Stimulated activated CD4-positive, alpha-beta T cell treated with anti-CD3 and anti-CD28 coated beads, Interleukin-1b, Interleukin-23, amount 100 ng/mL, for 24 hours (primary cell): Measurements from ENCODE around the gene HMCN1.
"Not testable (repeated sequence)": the region's sequence is repeated elsewhere in the genome, so short reads cannot be mapped to it uniquely, and the experiment has no call there.

Experiments
- DNase-seq, 4 experiments: peaks; one replicate each; pipeline ENCODE4 v3.0.0-alpha.2; 2020; ENCODE audit warnings: low read depth in 4 of 4, low spot score in 1 of 4

The HMCN1 gene

GRCh38 chr1:186125511-186125910, 391.3 kb downstream of the HMCN1 start:
- DNase-seq = no peak

GRCh38 chr1:186129758-186130157, 395.6 kb downstream of the HMCN1 start:
- no peak for DNase-seq

- DNase-seq = no peak
Measured at GRCh38 chr1:186139115-186139514, 404.9 kb downstream of the HMCN1 start.

- DNase-seq = no peak
Measured at GRCh38 chr1:186139701-186140100, 405.5 kb downstream of the HMCN1 start.

GRCh38 chr1:186142159-186142558, 408.0 kb downstream of the HMCN1 start:
- DNase-seq = no peak

- DNase-seq = no peak
Measured at GRCh38 chr1:186142916-186143315, 408.7 kb downstream of the HMCN1 start.

GRCh38 chr1:186143481-186143880, 409.3 kb downstream of the HMCN1 start:
- no peak for DNase-seq

GRCh38 chr1:186144505-186144904, 410.3 kb downstream of the HMCN1 start:
- no peak for DNase-seq

- no peak for DNase-seq
Measured at GRCh38 chr1:186146974-186147373, 412.8 kb downstream of the HMCN1 start.

- DNase-seq = no peak
Measured at GRCh38 chr1:186149591-186149990, 415.4 kb downstream of the HMCN1 start.

- no peak for DNase-seq
Measured at GRCh38 chr1:186152227-186152619, 418.0 kb downstream of the HMCN1 start.

- no peak for DNase-seq
Measured at GRCh38 chr1:186152620-186153239, 418.5 kb downstream of the HMCN1 start.

GRCh38 chr1:186154651-186155050, 420.5 kb downstream of the HMCN1 start:
- no peak for DNase-seq

GRCh38 chr1:186155594-186155993, 421.4 kb downstream of the HMCN1 start:
- DNase-seq = no peak

- not testable (repeated sequence) for DNase-seq
Measured at GRCh38 chr1:186162895-186163294, 428.7 kb downstream of the HMCN1 start.

GRCh38 chr1:186164773-186165172, 430.6 kb downstream of the HMCN1 start:
- no peak for DNase-seq

- no peak for DNase-seq
Measured at GRCh38 chr1:186165303-186165702, 431.1 kb downstream of the HMCN1 start.

- no peak for DNase-seq
Measured at GRCh38 chr1:186167096-186167668, 433.0 kb downstream of the HMCN1 start.

GRCh38 chr1:186175588-186175987, 441.4 kb downstream of the HMCN1 start:
- no peak for DNase-seq

GRCh38 chr1:186178426-186179043, 444.3 kb downstream of the HMCN1 start:
- no peak for DNase-seq

- DNase-seq = no peak
Measured at GRCh38 chr1:186179231-186179630, 445.0 kb downstream of the HMCN1 start.

GRCh38 chr1:186183219-186183618, 449.0 kb downstream of the HMCN1 start:
- peak in 1 of 4 experiments; percentile 14 for DNase-seq
